ENCODE measurements around the gene CISH.

Gene CISH

GRCh38 chr3:50611464-50612233, at the start of gene CISH:
TSS of gene CISH (minus strand) at chr3:50611774. CDS start at chr3:50611650, 124 bp downstream.
- DNase-seq, result peak; percentile 99

GRCh38 chr3:50660386-50660785, 48.8 kb upstream of the CISH start:
- no peak for DNase-seq

- no peak for DNase-seq
Measured at GRCh38 chr3:50658831-50659230, 47.3 kb upstream of the CISH start.

GRCh38 chr3:50658416-50658815, 46.8 kb upstream of the CISH start:
- DNase-seq, result no peak

GRCh38 chr3:50657816-50658215, 46.2 kb upstream of the CISH start:
- no peak for DNase-seq

GRCh38 chr3:50657407-50657806, 45.8 kb upstream of the CISH start:
- no peak for DNase-seq

- DNase-seq, result no peak
Measured at GRCh38 chr3:50656417-50657195, 45.0 kb upstream of the CISH start.

- DNase-seq, result no peak
Measured at GRCh38 chr3:50655009-50655830, 43.6 kb upstream of the CISH start.

- DNase-seq, result no peak
Measured at GRCh38 chr3:50653937-50654595, 42.5 kb upstream of the CISH start.

- peak; percentile 68 for DNase-seq
Measured at GRCh38 chr3:50652709-50653108, 41.1 kb upstream of the CISH start.

- DNase-seq, result no peak
Measured at GRCh38 chr3:50651920-50652529, 40.5 kb upstream of the CISH start.

- no peak for DNase-seq
Measured at GRCh38 chr3:50651445-50651844, 39.9 kb upstream of the CISH start.

GRCh38 chr3:50650018-50650417, 38.4 kb upstream of the CISH start:
- no peak for DNase-seq

GRCh38 chr3:50649451-50649931, 37.9 kb upstream of the CISH start:
- DNase-seq, result no peak

GRCh38 chr3:50648944-50649343, 37.4 kb upstream of the CISH start:
- DNase-seq, result no peak

GRCh38 chr3:50648313-50648712, 36.7 kb upstream of the CISH start:
- DNase-seq, result no peak

GRCh38 chr3:50645378-50645777, 33.8 kb upstream of the CISH start:
- no peak for DNase-seq

- no peak for DNase-seq
Measured at GRCh38 chr3:50644561-50644960, 33.0 kb upstream of the CISH start.

- no peak for DNase-seq
Measured at GRCh38 chr3:50642382-50642781, 30.8 kb upstream of the CISH start.

GRCh38 chr3:50639055-50639494, 27.5 kb upstream of the CISH start:
- DNase-seq, result no peak

- DNase-seq, result no peak
Measured at GRCh38 chr3:50637945-50638344, 26.4 kb upstream of the CISH start.

- DNase-seq, result no peak
Measured at GRCh38 chr3:50637011-50637410, 25.4 kb upstream of the CISH start.
